Stomach (tissue), 4 donors: ENCODE results near the gene LCN2.

ENCODE experiments used
- CTCF ChIP-seq, 7 experiments: fragments of 450-650 bp in 4 of 7; fragments of 200-600 bp in 3 of 7; sonication (generic) in 3 of 7; IDR thresholded peaks; one replicate each; pipeline ENCODE4 v1.5.1; 2016 to 2019; ENCODE audit warnings: antibody characterized with exemption in 7 of 7, control low read depth in 2 of 7, mild to moderate bottlenecking in 1 of 7
- EP300 ChIP-seq: sonication (generic); formaldehyde crosslinking; IDR thresholded peaks from one replicate; pipeline ENCODE4 v1.6.1; 2017; ENCODE audit warnings: antibody characterized with exemption
- POLR2A ChIP-seq, 4 donors: fragments of 450-650 bp; IDR thresholded peaks; one replicate each; pipeline ENCODE4 v1.6.1; 2016; ENCODE audit warnings: antibody characterized with exemption in 4 of 4, control low read depth in 2 of 4, mild to moderate bottlenecking in 1 of 4, moderate library complexity in 1 of 4
- POLR2AphosphoS5 ChIP-seq, 3 donors: sonication (generic); formaldehyde crosslinking; IDR thresholded peaks; one replicate each; pipeline ENCODE4 v1.6.1; 2016; ENCODE audit warnings: antibody characterized with exemption in 3 of 3

- TF ChIP-seq CTCF (IDR thresholded peaks at IDR 0.05) (no peak), POLR2A (IDR thresholded peaks at IDR 0.05) (no peak), POLR2AphosphoS5 (IDR thresholded peaks at IDR 0.05) (no peak), EP300 (no peak)
Observed at GRCh38 chr9:128180447-128180846, 31.2 kb downstream of the LCN2 start.
